Suppressor macrophage treated with lipopolysaccharide for 4 hours (primary cell): ENCODE data around the gene ZNF232.
"Not testable (repeated sequence)": the region's sequence is repeated elsewhere in the genome, so short reads cannot be mapped to it uniquely, and the experiment has no call there.

ENCODE experiments used
- DNase-seq: peaks from one replicate; pipeline ENCODE4 v3.0.0-alpha.2; 2020

Gene ZNF232

DNA sequence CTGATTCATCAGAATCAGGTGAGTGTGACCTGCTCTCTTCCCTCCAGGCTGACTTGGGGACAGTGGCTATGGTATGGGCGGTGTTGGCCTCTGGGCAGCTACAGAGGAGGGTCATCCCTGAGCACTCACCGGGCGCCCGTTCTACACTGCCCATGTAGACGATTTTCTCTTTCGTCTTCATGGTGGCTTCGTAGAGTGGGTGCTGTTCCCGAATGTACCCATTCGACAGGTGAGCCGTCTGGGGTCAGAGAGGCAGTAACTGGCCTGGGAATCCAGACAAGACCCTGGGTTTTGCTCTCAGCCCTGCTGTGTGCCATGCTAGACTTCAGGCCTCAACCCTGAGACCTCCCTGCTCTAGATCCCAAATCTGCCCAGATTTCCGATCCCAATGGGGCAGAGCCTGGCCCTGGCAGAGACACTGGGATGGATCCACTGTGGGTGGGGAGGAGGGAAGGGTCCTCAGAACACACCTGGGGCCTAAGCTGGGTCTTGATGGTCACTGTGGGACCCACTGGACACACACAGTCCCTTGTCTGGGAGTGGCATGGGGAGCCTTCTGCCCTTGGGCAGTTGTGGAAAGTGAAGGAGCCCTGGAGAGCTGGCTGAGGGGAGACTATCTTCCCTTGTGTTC lies 17.3 kb upstream of the ZNF232 start:
- no peak for DNase-seq

- not testable (repeated sequence) for DNase-seq
These were observed 16.7 kb upstream of the ZNF232 start for GRCh38 chr17:5128387-5128786.

DNA sequence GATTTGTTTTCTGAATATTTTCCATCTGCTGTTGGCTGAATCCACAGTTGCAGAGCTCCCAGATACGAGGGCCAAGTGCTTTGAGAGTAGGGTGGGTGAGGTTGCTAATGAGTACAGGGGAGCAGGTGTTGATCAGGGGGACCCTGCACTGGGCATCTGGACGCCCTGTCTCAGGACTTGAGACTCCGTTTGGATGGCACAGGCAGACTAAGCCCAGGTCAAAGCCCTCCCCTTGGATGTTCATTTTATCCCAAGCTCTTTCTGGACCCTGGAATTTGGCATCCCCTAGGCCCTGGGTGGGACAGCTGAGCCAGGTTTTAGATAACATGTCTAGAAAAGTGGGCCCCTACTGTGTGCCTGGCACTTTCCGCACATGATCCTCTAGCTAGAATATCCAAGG lies 16.2 kb upstream of the ZNF232 start:
- DNase-seq = no peak

GRCh38 chr17:5126719-5127488 lies 15.2 kb upstream of the ZNF232 start:
- no peak for DNase-seq

- not testable (repeated sequence) for DNase-seq
These were observed 13.2 kb upstream of the ZNF232 start for GRCh38 chr17:5124896-5125295.

DNA sequence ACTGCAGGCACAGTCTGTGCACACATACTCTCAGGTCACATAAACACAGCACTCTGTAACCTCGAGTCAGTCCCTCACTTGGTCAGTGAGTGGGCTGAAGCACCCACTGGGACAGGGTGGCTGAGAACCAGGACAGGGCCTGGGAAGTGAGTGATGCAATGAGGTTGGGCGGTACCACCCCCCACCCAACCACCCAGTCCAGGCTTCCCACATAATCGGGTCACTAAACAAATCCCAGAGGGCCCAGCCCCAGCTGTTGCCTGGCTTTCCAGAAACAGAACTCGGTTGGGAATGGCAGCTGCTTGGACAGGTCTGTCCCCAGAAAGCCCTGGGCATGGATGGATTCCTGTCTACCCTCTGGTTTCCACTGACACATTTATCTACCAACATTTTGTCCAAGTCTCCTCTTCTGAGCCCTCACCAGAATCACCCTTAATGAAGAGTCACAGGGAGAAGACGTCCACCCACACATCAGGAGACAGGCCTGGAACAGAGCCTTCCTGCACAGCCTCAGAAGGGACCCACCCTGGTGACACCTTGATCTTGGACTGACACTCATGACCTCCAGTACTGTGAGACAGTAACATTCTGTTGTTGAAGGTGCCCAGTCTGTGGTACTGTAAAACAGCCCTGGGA lies 12.6 kb upstream of the ZNF232 start:
- DNase-seq = not testable (repeated sequence)

- no peak for DNase-seq
These were observed 11.9 kb upstream of the ZNF232 start for GRCh38 chr17:5123343-5124124.

GRCh38 chr17:5122586-5123342 lies 11.1 kb upstream of the ZNF232 start:
- peak; percentile 15 for DNase-seq

DNA sequence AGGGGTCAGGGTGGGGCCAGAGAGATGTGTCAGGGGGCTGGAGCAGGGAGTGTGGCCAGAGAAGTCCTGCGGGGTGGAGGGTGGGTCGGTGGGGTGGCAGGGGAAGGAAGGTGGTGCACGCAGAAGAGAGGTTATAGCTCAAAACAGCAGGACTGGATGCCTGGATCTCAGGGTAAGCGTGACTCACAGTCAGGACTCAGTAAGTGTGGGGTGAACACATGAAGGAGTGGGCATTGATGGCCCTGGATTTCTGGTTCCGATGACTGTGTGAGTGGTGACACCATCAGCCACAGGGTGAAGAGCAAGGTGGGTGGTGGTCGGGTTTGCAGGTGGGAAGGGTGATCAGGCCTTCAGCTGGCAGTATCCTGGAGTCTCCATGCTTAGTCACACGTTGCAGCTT lies 10.4 kb upstream of the ZNF232 start:
- DNase-seq = not testable (repeated sequence)

- DNase-seq = no peak
These were observed 9.6 kb upstream of the ZNF232 start for GRCh38 chr17:5121186-5121841.

DNA sequence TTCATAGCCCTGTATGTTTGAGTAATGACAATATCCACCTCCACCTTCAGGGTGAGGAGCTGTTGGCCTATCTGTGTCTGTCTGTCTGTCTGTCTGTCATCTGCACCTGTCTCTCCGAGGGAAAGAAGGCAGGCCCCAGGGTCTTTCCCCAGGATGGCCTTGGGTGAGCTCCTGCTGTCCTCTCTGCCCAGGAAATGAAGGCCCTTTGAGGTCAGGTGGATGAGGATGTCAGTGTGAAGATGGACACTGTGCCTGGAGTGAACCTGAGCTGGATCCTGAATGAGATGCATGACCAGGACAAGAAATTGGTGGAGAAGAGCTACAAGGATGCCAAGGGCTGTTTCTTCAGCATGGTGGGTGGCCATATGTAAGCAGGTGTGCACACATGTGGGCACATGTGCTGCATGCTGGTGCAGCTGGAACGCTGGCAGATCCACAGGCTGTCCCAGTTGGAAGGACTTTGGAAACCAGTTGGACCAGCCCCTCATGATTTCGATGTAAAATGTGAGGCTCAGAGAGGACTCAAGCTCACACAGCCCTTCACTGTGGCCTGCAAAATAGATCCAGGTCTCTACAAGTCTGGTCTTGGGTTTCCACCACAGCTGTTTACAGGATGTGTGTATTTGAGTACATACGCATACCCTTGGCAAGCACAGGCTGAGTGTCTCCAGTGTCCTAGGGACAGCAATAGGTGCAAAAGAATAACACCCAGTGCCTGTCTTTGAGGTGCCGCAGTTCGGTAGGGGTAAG lies 8.9 kb upstream of the ZNF232 start:
- not testable (repeated sequence) for DNase-seq

GRCh38 chr17:5120036-5120435 lies 8.4 kb upstream of the ZNF232 start:
- no peak for DNase-seq

DNA sequence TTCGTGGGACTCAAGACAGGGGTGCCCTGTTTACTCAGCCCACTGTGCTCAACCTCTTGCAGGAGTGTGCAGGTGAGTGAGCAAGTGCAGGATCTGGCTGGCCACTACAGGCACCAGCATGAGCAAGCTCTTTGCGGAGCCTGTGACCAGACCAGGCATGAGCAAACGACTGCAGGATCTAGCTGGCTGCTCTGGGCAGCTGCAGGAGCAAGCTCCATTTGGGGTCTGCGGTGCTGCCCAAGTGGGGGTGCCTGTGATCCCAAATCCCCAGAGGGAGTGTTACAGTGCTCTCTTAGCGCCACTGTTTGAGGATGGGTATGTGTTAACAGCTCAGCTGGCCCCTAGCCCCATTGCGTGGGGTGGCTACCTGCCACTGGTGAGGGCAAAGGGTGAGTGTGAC lies 6.5 kb upstream of the ZNF232 start:
- DNase-seq = no peak

DNA sequence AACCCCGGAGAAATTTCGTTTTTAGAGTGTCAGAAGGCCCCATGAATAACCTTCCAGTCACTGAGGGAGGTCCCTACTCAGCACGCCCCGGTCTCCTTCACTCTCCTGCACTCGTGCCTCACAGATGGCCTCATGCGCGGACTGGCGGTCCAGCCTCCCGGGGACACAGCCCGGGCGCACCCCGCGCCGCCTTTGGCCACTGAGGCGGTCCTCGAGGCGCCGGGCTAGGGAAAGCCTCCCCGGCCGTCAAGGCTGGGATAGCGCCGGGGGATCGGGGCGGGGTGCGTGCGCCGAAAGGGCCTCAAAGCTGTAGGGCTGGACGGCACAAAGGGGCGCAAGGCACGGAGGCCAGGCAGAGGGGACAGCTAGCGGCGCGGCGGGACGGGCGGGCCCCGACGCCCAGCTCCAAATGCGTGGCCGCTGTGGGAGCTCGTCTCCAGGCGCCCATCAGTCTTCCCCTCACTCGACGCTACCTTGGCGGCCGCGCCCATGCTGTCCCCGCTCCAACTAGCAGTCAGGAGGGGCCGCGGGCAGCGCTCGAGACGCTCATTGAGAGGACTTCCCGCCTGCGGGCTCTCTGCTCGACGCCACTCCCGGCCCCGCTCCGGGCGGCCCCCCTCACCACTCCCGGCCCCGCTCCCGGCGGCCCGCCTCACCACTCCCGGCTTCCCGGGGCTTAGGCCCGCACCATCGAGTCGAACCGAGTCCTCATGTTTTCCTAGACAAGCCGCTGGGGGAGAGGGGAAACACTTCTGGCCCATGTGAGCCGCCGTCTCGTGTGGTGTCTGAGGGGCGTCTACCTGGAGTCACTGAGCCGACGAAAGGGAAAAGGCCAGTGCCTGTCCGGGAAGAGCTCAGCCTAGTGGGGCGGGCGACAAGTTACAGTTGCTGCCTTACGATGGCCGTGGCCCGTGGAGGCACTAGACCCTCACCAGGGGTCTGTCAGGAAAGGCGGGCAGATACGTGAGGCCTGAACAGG lies 4.3 kb upstream of the ZNF232 start, which contains the start of gene USP6:
Gene USP6 (plus strand): TSS at position 360 of the 979 bp plus-strand sequence. CDS start 14,336 bp downstream, outside the sequence.
- DNase-seq = no peak

- DNase-seq = peak; percentile 16
These were observed 862 bp downstream of the ZNF232 start for GRCh38 chr17:5110816-5111215.

DNA sequence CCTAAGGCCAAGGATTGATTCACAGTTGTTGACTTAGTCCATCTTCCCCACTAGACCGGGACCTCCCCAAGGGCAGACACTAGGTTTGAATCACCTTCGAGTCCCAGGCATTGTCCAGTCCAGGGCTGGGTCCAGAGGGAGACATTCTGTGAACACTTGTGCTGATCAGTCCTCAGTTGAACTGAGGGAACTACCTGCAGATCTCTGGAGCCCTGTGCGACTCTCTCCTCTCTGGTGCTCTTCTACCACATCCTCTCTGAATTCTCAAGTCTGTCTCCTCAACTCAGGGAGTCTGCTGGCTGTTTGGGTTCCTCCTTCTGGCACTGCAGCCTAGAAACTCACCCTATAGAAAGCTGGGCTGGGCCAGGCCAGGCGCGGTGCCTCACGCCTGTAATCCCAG lies 10.8 kb downstream of the ZNF232 start:
- DNase-seq = no peak

GRCh38 chr17:5099271-5099670 lies 12.4 kb downstream of the ZNF232 start:
- no peak for DNase-seq

DNA sequence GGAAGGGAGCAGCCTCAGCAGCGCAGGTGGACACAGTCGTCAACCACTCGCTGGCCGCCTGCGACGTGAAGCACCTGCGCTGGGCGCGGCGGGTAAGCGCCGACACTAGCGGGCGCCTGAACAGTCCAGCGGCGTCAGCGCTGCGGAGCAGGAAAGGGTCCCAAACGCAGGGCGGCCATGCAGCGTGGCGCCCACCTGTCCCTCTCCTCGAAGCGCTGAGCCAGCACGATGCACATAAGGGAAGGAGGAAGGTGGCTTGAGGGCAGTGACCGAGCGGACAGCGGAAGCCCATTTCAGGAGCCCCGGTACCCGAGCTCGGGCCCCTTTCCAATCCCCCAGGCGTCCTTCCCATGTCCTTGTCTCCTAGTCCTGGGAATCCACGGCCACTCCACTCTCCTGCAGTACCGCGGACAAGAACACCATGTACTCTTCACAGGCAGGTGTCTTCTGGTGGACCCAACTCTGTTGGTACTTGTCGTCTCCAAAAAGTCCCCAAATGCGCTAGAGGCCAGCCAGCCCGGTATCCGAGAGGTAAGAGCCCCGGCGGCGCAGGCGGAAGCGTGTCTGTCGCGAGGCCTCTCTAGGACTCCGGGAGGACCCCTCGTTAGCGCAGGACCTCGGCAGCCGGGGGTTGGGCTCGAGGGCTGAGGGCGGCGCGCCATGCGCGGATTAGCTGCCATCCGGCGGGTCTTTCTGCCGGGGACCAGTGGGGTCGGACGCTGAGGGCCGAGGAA lies 14.4 kb downstream of the ZNF232 start:
- no peak for DNase-seq

- DNase-seq = no peak
These were observed 15.0 kb downstream of the ZNF232 start for GRCh38 chr17:5096731-5097100.
